ENCODE data around the gene JAML. TPM values are rescaled to one million over a fixed set of nuclear protein-coding genes. Genes with fewer than 3 reads are reported as not detected.

The JAML gene
- total and polyA plus RNA-seq, 9 of the 15 experiments (the other 6 are each of a cell fraction or from before 2014, with no cell fraction given): 0.05 to 0.32 (median 0.22) TPM; not detected in 4

- CTCF ChIA-PET (ENCODE audit: low intra/inter-chr PET ratio): interaction anchor here (2.2 kb wide), 1 partner anchor 25 kb away, joined by 17 read pairs; no protein-coding TSS in a partner anchor
- Histone ChIP-seq H3K36me3 (ENCODE audit: control insufficient read depth, insufficient read depth, low read length) (no peaks in the 10 kb centered on the region), H3K4me3 (no peak overlapping the region), H2AFZ (ENCODE audit: low read depth, low read length) (no peak overlapping the region), H3K9ac (ENCODE audit: insufficient read depth in 1 of 2, low read depth in 2 of 2, low read length in 2 of 2) (no peak overlapping the region), H3K4me1 (replicated peaks in 1 of 2; ENCODE audit: control insufficient read depth in 2 of 2, insufficient read depth in 2 of 2, low read length in 2 of 2) (peaks cover 0 to 11% of the 10 kb centered on the region in 2 experiments; a peak in 3 of 5 replicates), H3K9me3 (replicated peaks; ENCODE audit: control insufficient read depth, insufficient read depth, low read depth, low read length) (no peaks in the 10 kb centered on the region), H3K9me1 (ENCODE audit: control insufficient read depth, insufficient read depth, low read length) (no peaks in the 10 kb centered on the region), H3K79me2 (ENCODE audit: control insufficient read depth, insufficient read depth, low read length) (no peaks in the 10 kb centered on the region), H3K27me3 (ENCODE audit: control insufficient read depth in 2 of 2, insufficient read depth in 2 of 2, low read length in 2 of 2) (peaks cover 16 to 66% of the 10 kb centered on the region in 2 experiments; a peak in 4 of 5 replicates), H3K27ac (ENCODE audit: extremely low read depth, low read depth, low read length) (no peak overlapping the region), H3K4me2 (ENCODE audit: insufficient read depth, low read length) (no peak overlapping the region), H4K20me1 (replicated peaks; ENCODE audit: control insufficient read depth, insufficient read depth, low read length) (no peaks in the 10 kb centered on the region)
- intact Hi-C loops (cut with micrococcal nuclease): no loop called here
- DNase-seq (ENCODE audit: extremely low read depth in 1 of 4, low spot score in 3 of 4): no peak
- POLR2A ChIA-PET: interaction anchor here (0.5 to 0.7 kb wide), 3 partner anchors 12 to 24 kb away, joined by 3 to 4 read pairs (median 3); no protein-coding TSS in a partner anchor
- WGBS (ENCODE audit: insufficient coverage, low coverage, missing lambda C conversion rate): 13% methylated on average over 6 of the region's 6 CpGs
- no TSS peak for BruUV-seq (replicated peaks)
- in situ Hi-C loops (cut with MboI): no loop called here
- no peak for FAIRE-seq
- no peak for ATAC-seq
- TF ChIP-seq ZBTB7A (IDR thresholded peaks at IDR 0.05; ENCODE audit: borderline replicate concordance, control insufficient read depth, low read depth, low read length) (no peak), ZNF174 (CRISPR knock-in tag; IDR thresholded peaks at IDR 0.05) (no peak), HOMEZ (CRISPR knock-in tag; IDR thresholded peaks at IDR 0.05) (no peak), SNIP1 (IDR thresholded peaks at IDR 0.05; ENCODE audit: low read depth) (no peak), ZNF655 (CRISPR knock-in tag; IDR thresholded peaks at IDR 0.05) (no peak), NFYB (IDR thresholded peaks at IDR 0.05; ENCODE audit: extremely low read depth, insufficient read length) (no peak), MIER1 (IDR thresholded peaks at IDR 0.05; ENCODE audit: low read depth) (no peak), THRB (CRISPR knock-in tag; conservative IDR thresholded peaks at IDR 0.05) (no peak), RBM15 (IDR thresholded peaks at IDR 0.05; ENCODE audit: insufficient read depth, low read length) (no peak), CBX5 (IDR thresholded peaks at IDR 0.05; ENCODE audit: borderline replicate concordance, low read depth) (no peak), PATZ1 (CRISPR knock-in tag; IDR thresholded peaks at IDR 0.05; ENCODE audit: borderline replicate concordance) (no peak), ZNF41 (CRISPR knock-in tag; conservative IDR thresholded peaks at IDR 0.05) (no peak), YY1 (IDR thresholded peaks at IDR 0.05; ENCODE audit: borderline replicate concordance in 1 of 3, control insufficient read depth in 1 of 3, extremely low read depth in 1 of 3, insufficient read depth in 3 of 3, insufficient read length in 1 of 3, insufficient replicate concordance in 2 of 3, low read depth in 1 of 3, low read length in 2 of 3) (no peak), MYBL2 (IDR thresholded peaks at IDR 0.05; ENCODE audit: low read depth) (no peak), MYBL2 (CRISPR knock-in tag; IDR thresholded peaks at IDR 0.05; ENCODE audit: borderline replicate concordance) (no peak)
These were observed 78.3 kb downstream of the JAML start for GRCh38 chr11:118146554-118146953.
